Head of caudate nucleus (tissue), 42 donors: ENCODE data around the gene SORCS2.

Experiments
- DNase-seq, 42 donors: peaks; one replicate each; pipeline versions ENCODE4 v3.0.0 to v3.0.0-alpha.2; 2020 to 2021; ENCODE audit warnings: mixed read lengths in 7 of 42
- intact Hi-C: fragments of 100-400 bp; cut with DNase I; formaldehyde crosslinking; loops from one replicate; pipeline ENCODE4 v1.15.0; 2022

The SORCS2 gene

DNA sequence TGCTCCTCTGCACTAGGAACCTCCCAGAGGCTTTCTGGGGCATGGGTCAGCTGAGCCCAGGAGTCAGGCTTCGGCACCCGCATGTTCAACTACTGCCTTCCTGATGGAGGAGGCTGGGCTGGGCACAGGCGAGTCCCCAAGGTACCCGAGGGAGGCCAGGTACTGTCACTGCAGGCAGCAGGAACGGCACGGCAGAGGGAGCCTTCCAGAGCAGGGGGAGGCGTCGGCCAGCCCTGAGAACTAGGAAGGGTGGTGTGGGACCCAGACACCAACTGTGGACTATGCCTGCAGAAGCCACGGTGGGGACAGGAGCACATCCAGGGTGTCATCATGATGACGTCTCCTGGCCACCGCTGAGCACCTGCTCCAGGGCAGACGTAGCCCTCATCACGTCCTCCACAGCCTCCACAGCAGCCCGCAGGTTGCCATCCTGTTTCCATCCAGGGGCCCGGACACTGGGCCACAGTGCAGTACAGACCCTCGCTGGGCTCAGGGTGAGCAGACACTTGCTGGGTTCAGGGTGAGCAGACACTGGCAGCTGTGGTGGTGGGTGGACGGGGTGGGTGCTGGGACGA lies 40.8 kb downstream of the SORCS2 start:
- intact Hi-C loops: no loop called here
- no peak for DNase-seq

DNA sequence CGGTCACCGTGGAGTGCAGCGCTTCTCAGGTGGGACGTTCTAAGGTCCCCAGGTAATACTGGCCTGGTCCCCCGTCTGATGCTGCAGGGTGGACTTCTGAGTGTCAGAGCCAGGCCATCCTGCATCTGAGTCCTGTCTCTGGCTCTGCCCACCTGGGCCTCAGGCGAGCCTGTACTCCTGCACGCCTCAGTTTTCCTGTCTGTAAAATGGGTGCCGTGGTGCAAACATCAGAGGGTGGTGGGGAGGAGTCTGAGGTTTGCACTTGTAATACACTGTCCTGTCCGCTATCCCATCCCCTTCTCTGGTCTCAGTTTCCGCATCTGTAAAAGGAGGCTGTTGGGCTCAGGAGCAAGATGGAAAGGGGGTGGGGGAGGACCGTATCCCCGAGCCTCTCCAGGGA lies 41.3 kb downstream of the SORCS2 start:
- intact Hi-C loops: no loop called here
- DNase-seq: no peak

DNA sequence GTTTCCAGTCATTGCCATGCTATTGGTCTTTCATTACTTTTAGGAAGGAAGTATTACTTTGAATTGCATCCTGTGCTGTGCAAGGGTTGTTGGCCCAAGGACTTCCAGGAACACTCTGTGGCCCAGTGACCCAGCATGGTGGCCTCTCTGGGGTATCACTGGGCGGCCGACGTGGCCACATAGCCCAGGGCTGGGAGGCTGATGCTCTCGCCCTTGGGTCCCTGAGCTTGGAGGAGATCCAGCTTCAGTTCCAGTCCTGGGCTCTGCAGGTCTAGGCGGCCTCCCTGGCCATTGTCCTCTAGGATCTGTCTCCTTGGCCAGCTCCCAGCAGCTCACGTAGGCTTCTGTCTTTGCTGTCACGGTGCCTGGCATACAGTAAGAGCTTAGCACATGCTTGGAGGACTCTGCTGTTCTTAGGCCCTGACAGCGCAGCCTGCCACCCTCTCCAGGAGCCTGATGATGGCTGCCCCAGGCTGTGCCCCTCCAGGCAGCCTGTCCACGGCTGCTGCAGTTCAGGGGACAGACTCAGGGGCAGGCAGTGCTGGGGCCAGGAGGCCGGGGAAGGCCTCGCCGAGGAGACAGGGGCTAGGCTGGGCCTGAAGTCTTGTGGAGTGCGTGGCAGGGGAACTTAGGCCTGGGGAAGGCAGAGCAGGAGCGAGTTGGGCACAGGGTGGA lies 42.2 kb downstream of the SORCS2 start:
- DNase-seq: no peak
- intact Hi-C loops: no loop called here

DNA sequence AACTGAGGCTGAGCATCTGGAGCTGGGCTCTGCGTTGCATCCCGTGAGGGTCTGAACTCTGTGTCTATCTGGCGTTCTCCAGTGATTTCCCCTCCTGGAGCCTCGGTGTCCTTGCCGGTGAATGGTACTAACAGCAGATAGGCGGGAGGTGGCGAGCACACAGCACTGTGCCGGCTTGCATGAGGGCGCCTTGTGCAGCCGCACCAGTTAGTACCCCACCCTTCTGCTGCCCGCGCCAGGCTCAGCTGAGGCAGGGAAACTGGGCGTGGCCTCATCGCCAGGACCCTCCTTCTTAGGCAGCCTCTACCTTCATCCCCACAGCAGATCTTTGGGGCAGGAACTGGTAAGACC lies 42.7 kb downstream of the SORCS2 start:
- no peak for DNase-seq
- intact Hi-C loops: no loop called here

DNA sequence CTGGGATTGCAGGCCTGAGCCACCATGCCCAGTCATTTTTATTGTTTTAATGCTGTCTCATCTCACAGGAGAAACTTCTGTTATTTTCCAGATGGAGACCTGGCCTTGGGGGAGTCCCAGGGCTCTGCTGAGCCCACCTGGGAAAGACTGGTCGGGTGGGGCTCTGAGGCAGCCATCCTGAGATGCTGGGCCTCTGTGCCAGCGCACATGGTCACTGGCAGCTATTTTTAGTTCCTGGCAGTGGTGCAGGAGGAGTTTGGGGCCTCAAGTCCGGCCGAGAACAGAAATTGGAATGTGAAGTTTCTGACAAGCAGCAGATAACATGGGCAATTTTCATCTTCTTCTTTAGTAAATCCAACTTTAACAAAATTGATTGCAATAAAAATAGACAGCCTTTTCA lies 44.5 kb downstream of the SORCS2 start:
- peak in 1 of 42 donors; percentile 16 for DNase-seq
- intact Hi-C loops: no loop called here

DNA sequence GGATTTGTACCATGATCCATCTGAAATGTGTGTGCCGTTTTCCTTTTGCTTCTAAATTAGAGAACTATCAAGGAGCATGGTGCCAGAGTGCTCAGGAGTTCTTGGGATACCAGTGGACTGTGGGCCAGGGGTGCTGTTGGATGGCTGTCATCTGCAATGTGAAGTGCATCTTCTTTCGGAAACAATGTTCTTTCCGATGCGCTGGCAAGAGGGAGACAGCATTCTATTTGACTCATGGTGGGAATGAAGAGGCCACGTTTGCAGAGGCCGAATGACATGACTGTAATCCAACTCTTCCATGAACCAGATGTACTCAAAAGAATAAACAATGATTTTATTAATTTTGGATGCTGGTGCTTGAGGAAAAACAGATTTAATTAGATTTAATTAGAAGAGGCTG lies 45.5 kb downstream of the SORCS2 start:
- DNase-seq: no peak
- intact Hi-C loops: no loop called here

DNA sequence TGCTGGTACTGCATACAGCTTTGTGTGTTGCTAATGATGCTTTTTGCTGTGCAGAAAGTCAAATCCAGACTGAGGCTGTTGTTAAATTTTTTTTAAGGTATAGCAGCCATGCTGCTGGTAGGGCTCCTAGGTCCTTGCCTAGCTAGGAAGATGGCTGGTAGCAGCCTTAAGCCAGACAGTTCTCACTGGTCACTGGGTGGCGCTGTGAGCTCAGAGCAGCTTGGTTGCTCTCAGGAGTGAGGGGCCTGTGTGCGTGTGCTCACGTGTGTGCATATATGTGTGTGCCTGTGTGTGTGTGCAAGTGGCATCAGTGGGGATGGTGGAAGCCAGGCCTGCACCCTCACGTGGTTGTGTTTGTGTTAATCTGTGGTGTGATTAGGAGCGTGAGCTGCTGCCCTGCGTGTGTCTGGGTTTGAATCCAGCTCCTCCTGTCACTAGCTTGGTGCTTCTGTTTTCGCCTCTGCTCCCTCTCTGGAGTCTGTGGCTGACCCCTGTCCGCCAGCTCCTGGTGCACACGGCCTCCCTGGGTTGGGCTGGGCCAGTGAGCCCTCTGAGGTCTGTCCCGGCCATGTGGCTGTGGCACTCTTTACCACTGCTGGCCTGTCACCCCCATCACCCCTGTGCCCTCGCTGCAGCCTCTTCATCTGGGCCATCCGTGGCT lies 46.1 kb downstream of the SORCS2 start:
- DNase-seq: no peak
- intact Hi-C loops: no loop called here

DNA sequence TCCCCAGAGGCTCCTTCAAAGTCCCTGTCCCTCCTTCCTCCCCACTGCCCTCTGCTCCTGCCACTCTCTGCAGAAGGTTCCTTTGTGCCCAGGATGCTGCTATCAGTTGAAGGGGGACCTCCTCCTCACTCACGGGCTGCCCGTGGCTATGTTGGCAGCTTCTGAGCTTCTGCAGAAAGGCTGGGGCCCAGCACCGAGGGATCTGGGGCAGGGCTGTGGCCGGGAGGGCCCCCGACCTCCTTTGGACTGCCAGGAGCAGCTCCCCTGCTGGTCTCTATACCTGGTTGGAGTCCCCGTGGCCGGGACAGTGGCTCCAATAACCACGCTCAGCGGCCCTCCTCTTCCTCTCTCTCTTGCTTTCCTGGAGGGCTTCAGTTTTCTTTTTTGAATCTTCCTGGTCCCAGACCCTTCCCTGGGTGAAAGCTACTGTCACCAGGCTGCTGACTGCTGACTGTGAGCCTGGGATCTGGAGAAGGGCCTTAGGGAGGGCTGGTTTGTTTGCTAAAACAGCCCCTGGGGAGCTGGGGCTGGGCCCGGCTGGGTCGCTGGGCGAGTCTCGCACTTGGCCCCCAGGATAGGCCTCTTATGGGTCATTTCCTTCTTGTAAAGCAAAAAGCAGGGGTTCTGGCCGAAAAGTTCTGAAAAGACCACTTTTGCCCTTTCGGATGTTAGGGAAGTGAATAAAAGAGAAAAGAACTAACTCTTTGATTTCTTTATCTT lies 46.9 kb downstream of the SORCS2 start:
- DNase-seq: no peak
- intact Hi-C loops: no loop called here

DNA sequence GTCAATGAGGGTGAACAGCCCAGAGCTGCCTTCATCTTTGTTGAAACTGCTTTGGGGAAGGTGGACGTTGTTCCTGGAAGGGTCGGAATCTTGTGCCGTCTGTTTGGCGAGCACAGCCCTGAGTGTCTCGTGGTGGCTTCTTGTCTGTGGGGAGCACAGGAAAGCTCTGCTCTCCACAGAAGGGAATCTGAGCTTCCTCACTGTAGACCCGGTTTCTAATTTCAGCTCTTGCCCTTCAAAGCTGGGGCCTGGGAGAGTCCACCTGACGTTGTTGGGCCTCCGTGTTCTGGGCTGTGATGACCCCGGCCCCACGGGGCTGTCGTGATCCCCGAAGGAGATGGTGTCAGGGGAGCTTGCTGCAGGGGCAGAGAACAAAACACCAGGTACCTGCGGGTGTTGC lies 47.5 kb downstream of the SORCS2 start:
- no peak for DNase-seq
- intact Hi-C loops: no loop called here

DNA sequence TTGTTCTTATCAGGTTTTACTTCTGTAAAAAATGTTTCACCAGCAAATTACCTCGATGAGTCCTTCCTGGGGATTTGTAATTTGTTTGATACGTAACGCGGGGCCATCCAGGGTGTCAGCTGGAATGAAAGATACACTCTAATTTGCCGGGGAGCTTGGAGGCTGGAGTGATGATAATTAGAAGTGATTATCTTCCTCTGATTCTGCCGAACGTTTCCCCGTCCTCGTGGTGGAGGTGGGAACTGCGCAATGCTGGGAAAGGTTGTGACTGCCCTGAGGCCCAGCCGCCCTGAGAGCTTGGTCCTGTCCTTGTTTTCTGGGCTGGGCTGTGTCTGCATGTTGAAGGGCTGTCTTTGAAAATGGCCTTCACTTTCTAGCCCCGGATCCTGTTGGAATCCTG lies 48.0 kb downstream of the SORCS2 start:
- intact Hi-C loops: no loop called here
- DNase-seq: peak in 5 of 42 donors; percentile 13 to 48 (median 30)

DNA sequence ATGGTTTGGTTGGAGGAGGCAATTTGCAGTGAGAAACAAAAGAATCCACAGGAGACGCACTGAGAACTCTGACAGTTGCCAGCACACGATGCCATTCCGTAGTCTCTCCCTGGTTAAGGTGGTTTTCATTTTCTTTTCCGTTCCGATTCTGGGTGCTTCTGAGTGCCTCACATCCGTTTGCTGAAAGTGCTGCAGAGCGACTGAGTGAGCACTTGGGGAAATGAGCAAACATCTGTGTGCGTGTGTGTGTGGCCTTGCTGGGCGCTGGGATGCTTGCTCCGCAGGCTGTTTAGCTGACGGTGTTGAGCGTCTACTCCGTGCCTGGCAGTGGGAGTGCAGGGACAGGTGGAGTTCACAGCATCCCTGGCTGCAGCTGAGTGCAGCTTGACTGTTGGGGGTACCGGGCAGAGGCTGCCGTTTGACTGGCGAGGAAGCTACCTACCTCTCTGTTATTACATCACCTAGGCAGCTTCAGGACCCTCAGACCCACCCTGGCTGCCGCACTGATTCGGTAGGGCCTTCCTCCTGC lies 49.3 kb downstream of the SORCS2 start:
- intact Hi-C loops: no loop called here
- peak in 1 of 42 donors; percentile 18 for DNase-seq

DNA sequence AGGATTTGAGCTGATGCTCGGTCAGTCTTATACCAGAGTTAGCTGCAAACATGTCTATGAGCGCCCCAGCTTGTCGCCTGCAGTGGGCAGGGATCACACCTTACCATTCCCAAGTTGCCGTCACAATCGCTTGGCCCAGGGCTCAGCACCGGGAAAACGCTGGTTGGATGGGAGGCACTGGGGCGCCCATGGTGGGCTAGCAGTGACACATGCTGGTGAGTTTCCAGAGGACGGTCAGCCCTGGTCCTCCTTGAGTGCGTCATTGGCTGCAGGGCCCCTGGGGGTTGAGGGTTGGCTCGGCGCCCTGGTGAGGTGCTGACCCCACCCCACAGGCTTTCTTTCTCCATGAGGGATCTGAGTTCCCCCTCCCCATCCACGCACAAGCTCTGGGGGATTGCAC lies 50.4 kb downstream of the SORCS2 start:
- intact Hi-C loops: no loop called here
- DNase-seq: no peak

DNA sequence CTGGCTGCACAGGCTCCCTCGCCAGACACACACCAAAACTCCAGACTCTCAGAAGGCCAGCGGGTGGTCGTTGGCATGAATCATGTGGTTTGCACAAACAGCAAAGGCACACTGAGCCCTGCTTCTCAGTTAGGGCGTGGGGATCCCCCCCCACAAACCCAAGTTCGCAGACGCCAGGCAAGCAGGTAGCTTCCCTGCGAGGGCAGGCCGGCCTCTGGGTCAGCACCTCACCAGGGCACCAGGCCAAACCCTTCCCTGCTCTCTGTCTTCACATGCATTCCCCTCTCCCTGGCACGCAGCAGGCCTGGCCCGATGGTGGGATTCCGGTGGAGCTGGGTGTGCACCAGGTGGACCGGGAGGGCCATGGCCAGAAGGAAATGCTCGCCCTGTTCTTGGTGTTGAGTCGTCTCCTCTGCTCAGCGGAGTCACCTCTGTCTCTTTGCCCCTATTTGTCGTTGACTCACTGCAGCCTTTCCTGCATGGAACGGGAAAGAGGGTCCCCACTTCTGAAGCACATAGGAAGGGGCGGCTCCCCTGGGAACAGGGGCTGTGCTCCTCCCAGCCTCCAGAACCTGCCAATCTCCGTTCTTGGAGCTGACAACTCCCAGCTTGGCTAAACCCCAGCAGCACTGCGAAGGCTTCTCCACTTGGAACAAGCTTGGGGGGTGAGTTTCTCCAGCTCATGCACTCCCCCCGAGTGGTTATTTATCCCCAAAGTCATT lies 51.4 kb downstream of the SORCS2 start:
- DNase-seq: peak in 11 of 42 donors; percentile 17 to 55 (median 34)
- intact Hi-C loops: no loop called here

DNA sequence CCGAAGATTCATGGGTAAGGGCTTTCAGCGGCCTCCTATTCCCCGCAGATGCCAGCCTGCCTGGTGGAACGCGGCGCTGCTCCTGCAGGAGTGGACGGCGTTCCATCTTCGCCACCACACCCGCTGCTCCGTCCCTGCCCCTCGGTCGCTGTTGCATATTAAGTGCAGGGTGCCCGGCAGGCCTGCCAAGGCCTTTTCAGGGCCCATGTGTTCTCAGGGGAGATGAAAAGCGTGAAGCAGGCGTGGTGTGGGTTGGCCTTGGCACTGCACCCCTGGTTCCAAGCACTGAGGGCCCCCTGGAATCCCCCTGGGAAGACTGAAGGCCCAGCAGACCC lies 52.0 kb downstream of the SORCS2 start:
- peak in 26 of 42 donors; percentile 12 to 71 (median 46) for DNase-seq
- intact Hi-C loops: no loop called here

DNA sequence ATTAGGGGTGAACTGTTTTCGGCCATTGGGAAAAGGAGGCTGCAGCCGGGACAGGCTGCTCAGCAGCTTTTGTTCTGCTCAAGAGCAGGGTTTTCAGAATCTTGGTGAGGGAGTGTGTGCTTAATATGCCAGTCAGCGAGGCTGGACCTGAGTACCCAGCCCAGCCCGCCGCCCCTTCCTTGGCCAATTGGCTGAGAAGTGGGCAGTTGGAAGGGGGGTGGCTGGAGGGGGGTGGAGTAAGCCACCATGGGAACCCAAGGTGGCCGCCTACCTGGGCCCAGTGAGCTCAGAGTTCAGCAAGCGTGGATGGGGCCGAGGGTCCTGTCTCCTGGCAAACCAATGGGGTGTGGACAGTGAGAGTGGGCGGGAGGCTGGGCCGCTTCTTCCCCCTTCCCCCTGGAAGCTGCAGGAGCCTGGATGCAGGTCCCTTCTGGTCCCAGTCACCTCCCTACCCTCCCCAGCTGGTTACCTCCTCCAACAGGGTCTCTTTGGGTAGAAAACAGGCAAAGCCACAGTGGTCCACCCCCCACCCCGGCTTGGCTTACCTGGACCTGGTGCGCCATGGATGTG lies 52.5 kb downstream of the SORCS2 start:
- intact Hi-C loops: no loop called here
- peak in 19 of 42 donors; percentile 21 to 72 (median 51) for DNase-seq

DNA sequence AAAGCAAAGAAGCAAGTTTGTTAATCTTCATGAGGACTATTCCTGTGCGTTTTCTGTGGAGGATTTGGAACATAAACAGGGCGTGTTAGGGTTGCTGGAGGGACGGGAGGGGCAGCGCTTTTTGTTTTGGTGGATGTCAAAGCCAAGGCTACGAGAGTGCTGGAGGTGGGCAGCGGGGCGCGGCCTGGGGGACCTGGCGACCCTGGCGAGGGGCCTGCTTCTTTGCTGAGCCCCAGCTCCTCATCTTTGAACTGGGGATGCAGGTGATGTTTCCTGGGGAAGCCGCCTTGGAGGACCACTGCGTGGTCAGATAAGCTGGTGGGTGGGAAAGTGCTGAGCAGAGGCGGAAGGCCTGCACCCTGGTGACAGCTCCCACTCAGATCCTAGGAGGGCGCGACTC lies 55.2 kb downstream of the SORCS2 start:
- intact Hi-C loops: no loop called here

DNA sequence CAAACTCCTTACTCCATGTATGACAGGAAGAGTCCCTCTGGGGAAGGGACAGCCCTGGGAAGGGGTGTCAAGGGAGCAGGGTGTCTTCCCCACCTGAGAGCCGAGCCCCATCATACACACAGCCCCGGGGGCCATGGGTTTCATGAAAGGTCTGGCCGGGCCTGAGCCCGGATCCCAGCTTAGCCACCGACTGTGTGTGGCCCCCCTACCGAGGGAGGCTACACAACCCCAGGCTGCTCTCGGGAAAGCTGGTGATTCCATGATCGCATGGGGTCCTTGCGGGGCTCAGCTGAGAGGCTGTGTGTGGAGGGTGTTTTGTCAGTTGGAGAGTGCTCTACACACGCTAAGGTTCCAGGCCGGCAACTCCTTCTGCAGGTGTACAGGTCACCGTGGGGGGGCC lies 55.6 kb downstream of the SORCS2 start:
- no peak for DNase-seq
- intact Hi-C loops: no loop called here

More for the DNA sequence above, 55.2 kb downstream of the SORCS2 start:
- DNase-seq: no peak

DNA sequence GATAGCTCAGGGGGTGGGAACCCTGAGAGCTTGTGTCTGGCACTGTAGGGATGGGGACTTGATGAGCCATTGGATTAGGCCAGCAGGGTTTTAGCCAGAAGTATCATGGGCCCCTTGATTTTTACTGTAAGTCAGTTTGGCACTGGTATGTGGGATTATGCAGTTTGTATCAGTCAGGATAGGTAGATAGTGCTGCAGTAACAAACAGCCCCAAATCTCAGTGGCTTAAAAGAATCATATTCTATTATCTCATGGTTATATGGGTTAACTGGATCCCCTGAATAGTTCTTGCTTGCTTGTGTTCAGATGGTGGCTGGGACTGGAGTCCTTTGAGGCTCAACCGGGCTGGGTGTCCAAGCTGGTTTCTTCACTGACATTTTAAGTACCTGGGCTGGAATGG lies 56.5 kb downstream of the SORCS2 start:
- DNase-seq: no peak
- intact Hi-C loops: no loop called here

DNA sequence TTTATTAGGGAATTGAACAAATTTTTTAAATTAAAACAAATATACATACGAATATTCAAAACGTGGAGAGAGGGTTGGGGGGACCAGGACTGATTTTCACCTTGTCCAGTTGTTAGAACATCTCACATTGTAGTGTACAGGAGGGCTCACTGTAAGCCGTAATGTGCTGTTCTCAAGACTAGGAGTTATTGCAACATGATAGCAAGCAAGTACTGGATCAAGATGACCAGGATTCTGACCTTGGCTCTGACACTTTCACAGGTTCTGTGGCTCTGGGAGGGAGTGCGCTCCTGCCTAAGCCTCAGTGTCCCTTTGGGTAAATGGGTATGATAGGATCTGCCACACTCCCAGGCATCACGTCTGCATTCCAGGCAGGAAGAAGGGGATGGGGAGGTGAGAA lies 59.0 kb downstream of the SORCS2 start:
- intact Hi-C loops: no loop called here
- DNase-seq: no peak
